ENCODE measurements around the gene TRIOBP.

Gene TRIOBP

GRCh38 chr22:37805810-37806277 is 109.0 kb downstream of the TRIOBP start:
- DNase-seq (ENCODE audit: low spot score) = no peak

- no peak for DNase-seq (ENCODE audit: low spot score)
These were observed 109.8 kb downstream of the TRIOBP start for GRCh38 chr22:37806409-37807333.

GRCh38 chr22:37807410-37808293 is 110.8 kb downstream of the TRIOBP start, which contains the start of gene GCAT:
Gene GCAT (plus strand): TSS chr22:37807934. CDS start chr22:37807968, 34 bp downstream.
- peak; percentile 96 for DNase-seq (ENCODE audit: low spot score)

GRCh38 chr22:37808294-37808657 is 111.4 kb downstream of the TRIOBP start:
- no peak for DNase-seq (ENCODE audit: low spot score)

- DNase-seq (ENCODE audit: low spot score) = no peak
These were observed 113.0 kb downstream of the TRIOBP start for GRCh38 chr22:37809672-37810333.

GRCh38 chr22:37811867-37812266 is 115.0 kb downstream of the TRIOBP start:
- no peak for DNase-seq (ENCODE audit: low spot score)

GRCh38 chr22:37812869-37813678 is 116.2 kb downstream of the TRIOBP start:
- DNase-seq (ENCODE audit: low spot score) = no peak

- no peak for DNase-seq (ENCODE audit: low spot score)
These were observed 118.7 kb downstream of the TRIOBP start for GRCh38 chr22:37815593-37815992.

- no peak for DNase-seq (ENCODE audit: low spot score)
These were observed 119.8 kb downstream of the TRIOBP start for GRCh38 chr22:37816543-37817180.

- DNase-seq (ENCODE audit: low spot score) = peak; percentile 88
These were observed 121.0 kb downstream of the TRIOBP start for GRCh38 chr22:37817705-37818408.

- DNase-seq (ENCODE audit: low spot score) = peak; percentile 55
These were observed 121.7 kb downstream of the TRIOBP start for GRCh38 chr22:37818409-37819104.

- no peak for DNase-seq (ENCODE audit: low spot score)
These were observed 122.2 kb downstream of the TRIOBP start for GRCh38 chr22:37819105-37819433.

GRCh38 chr22:37820350-37820749 is 123.5 kb downstream of the TRIOBP start:
- no peak for DNase-seq (ENCODE audit: low spot score)

- no peak for DNase-seq (ENCODE audit: low spot score)
These were observed 125.4 kb downstream of the TRIOBP start for GRCh38 chr22:37822079-37822833.

- no peak for DNase-seq (ENCODE audit: low spot score)
These were observed 126.5 kb downstream of the TRIOBP start, which contains the start of gene GALR3 for GRCh38 chr22:37823134-37823985. Gene GALR3 (plus strand): TSS chr22:37823382. CDS start chr22:37823407, 25 bp downstream.

- DNase-seq (ENCODE audit: low spot score) = no peak
These were observed 128.1 kb downstream of the TRIOBP start for GRCh38 chr22:37824674-37825641.

Measured in Ammon's horn (tissue), 1 donor.